ENCODE measurements around the gene GPX7.
A peak's percentile ranks its signal among the peaks of the same experiment; 100 is the strongest.

The GPX7 gene

GRCh38 chr1:52556641-52557360 is 45.4 kb upstream of the GPX7 start:
- H3K4me1 Mint-ChIP-seq, result peaks cover 21% of the 10 kb centered on the region
- peaks cover 7% of the 10 kb centered on the region for H3K36me3 Mint-ChIP-seq (ENCODE audit: low read depth)
- H3K4me3 Mint-ChIP-seq, result peak overlapping the region in 2 of 3 experiments; percentile 37 to 40
- peaks cover 7% of the 10 kb centered on the region for H3K9me3 Mint-ChIP-seq
- no peaks in the 10 kb centered on the region for H3K27me3 Mint-ChIP-seq (ENCODE audit: low read depth)
- H3K27ac Mint-ChIP-seq, result peak overlapping the region in 2 of 3 experiments; percentile 7 to 31
- TF ChIP-seq CTCF (IDR thresholded peaks at IDR 0.05; ENCODE audit: unreplicated experiment in 3 of 3), result no peak

DNA sequence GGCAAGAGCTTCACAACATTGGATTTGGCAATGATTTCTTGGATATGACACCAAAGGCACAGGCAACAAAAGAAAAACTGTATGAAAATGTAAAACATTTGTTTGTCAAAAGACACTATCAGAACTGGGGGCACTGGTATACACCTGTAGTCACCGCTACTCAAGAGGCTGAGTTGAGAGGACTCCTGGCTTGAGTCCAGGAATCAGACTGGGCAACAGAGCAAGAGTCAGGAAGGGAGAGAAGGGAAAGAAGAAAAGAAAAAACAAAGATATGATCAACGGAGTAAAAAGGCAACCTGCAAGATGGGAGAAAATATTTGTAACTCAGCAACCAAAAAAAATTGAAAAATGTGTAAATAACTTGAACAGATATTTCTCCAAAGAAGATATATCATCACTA is 43.2 kb upstream of the GPX7 start:
- Mint-ChIP-seq H3K4me1 (peaks cover 18% of the 10 kb centered on the region), H3K27me3 (ENCODE audit: low read depth) (no peaks in the 10 kb centered on the region), H3K4me3 (no peak overlapping the region), H3K27ac (no peak overlapping the region), H3K36me3 (ENCODE audit: low read depth) (peaks cover 7% of the 10 kb centered on the region), H3K9me3 (peaks cover 7% of the 10 kb centered on the region)
- no peak for TF ChIP-seq CTCF (IDR thresholded peaks at IDR 0.05; ENCODE audit: unreplicated experiment in 3 of 3)

DNA sequence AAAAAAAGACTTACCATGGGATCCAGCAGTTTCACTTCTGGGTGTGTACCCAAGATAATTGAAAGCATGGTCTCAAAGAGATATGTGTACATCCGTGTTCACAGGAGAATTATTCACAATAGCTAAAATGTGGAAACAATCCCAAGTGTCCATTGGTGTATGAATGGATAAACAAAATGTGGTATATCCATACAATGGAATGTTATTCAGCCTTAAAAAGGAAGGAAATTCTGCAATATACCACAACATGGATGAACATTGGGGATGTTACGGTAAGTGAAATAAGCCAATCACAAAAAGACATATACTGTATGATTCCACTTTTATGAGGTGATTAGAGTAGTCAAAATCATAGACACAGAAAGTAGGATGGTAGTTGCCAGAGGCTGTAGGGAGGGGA is 42.3 kb upstream of the GPX7 start:
- TF ChIP-seq CTCF (IDR thresholded peaks at IDR 0.05; ENCODE audit: unreplicated experiment in 3 of 3), result no peak
- Mint-ChIP-seq H3K36me3 (ENCODE audit: low read depth) (peaks cover 7% of the 10 kb centered on the region), H3K9me3 (peaks cover 7% of the 10 kb centered on the region), H3K4me3 (no peak overlapping the region), H3K27me3 (ENCODE audit: low read depth) (no peaks in the 10 kb centered on the region), H3K4me1 (peaks cover 8% of the 10 kb centered on the region), H3K27ac (no peak overlapping the region)

GRCh38 chr1:52562766-52563165 is 39.4 kb upstream of the GPX7 start:
- peaks cover 3% of the 10 kb centered on the region for H3K4me1 Mint-ChIP-seq
- no peak overlapping the region for H3K27ac Mint-ChIP-seq
- H3K27me3 Mint-ChIP-seq (ENCODE audit: low read depth), result no peaks in the 10 kb centered on the region
- peaks cover 7% of the 10 kb centered on the region for H3K9me3 Mint-ChIP-seq
- H3K36me3 Mint-ChIP-seq (ENCODE audit: low read depth), result peaks cover 7% of the 10 kb centered on the region
- no peak overlapping the region for H3K4me3 Mint-ChIP-seq
- no peak for TF ChIP-seq CTCF (IDR thresholded peaks at IDR 0.05; ENCODE audit: unreplicated experiment in 3 of 3)

GRCh38 chr1:52567943-52568342 is 34.2 kb upstream of the GPX7 start:
- Mint-ChIP-seq H3K9me3 (no peaks in the 10 kb centered on the region), H3K36me3 (ENCODE audit: low read depth) (no peaks in the 10 kb centered on the region), H3K4me1 (peaks cover 21% of the 10 kb centered on the region), H3K27me3 (ENCODE audit: low read depth) (no peaks in the 10 kb centered on the region), H3K4me3 (peak overlapping the region; percentile 39 to 62 (median 58)), H3K27ac (peak overlapping the region; percentile 87 to 91 (median 88))
- TF ChIP-seq CTCF (IDR thresholded peaks at IDR 0.05; ENCODE audit: unreplicated experiment in 3 of 3), result no peak

Measured in nephron (organoid).